HG03442 (cell line): Measurements from ENCODE around the gene RHNO1.

Experiments used
- ATAC-seq: cut with Tn5 transposase; IDR thresholded peaks from one replicate; pipeline ENCODE4 v1.9.1; 2021; ENCODE audit warnings: mild to moderate bottlenecking, moderate library complexity; ENCODE audit not compliant: unreplicated experiment

Gene RHNO1, protein sequence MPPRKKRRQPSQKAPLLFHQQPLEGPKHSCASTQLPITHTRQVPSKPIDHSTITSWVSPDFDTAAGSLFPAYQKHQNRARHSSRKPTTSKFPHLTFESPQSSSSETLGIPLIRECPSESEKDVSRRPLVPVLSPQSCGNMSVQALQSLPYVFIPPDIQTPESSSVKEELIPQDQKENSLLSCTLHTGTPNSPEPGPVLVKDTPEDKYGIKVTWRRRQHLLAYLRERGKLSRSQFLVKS

GRCh38 chr12:2877047-2877952 lies at the start of gene RHNO1, which contains the start of gene FOXM1:
Gene RHNO1, plus strand, starts transcription at chr12:2877223. Its CDS starts 8,144 bp downstream, at chr12:2885367.
Gene FOXM1, minus strand, starts transcription at chr12:2877174. Its CDS starts 2,696 bp downstream, at chr12:2874478.
- peak; percentile 76 for ATAC-seq

- no peak for ATAC-seq
Measured at GRCh38 chr12:2829275-2829674, 47.7 kb upstream of the RHNO1 start.

GRCh38 chr12:2832550-2833127 lies 44.4 kb upstream of the RHNO1 start:
- no peak for ATAC-seq

GRCh38 chr12:2833327-2833726 lies 43.7 kb upstream of the RHNO1 start:
- ATAC-seq, result no peak

GRCh38 chr12:2833810-2834209 lies 43.2 kb upstream of the RHNO1 start:
- ATAC-seq, result no peak

DNA sequence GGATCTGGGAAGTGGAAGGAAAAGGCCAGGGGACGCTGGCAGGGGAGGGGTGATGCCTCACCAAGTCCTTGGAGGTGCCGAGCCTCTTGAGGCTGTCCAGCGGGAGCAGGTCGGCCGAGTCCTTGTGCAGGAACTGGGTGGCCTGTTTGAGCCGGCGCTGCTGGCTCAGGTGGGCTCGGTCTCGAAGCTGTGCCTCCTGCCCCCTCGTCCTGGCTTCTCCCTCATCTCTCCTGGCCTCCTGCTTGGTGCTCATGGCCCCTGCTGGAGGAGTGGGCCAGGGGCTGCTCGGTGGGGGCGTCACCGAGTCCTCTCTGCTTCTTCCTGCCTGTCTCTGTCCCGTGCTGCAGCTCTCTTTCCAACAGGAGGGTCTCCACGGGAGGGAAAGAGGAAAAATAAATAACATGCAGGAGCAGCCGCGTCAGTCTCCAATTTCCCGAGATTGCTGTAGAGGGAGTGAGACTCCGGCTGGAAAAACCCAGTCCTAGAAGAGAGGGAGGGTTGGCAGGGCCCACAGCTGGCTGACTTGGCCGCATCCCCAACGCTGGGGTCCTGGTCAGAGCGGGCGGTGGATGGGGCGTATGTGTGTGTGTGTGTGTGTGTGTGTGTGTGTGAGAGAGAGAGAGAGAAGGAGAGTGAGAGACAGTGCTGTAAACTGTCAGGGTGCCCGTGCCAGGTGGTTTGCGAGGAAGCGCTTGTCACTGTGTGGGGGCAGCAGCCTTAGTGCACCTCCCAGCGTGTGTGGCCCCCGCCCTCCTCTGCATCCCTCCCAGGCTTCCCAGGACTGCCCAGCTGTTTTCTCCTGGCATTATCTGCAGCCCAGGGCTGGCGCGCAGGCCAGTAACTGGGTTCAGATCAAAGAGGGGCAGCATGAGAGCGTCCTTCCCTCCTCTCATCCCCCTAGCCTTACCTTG lies 42.2 kb upstream of the RHNO1 start, which contains the start of gene NRIP2:
Gene NRIP2 (minus strand): TSS at position 455 of the 911 bp plus-strand sequence. CDS start 52 bp downstream, at position 403.
- no peak for ATAC-seq

DNA sequence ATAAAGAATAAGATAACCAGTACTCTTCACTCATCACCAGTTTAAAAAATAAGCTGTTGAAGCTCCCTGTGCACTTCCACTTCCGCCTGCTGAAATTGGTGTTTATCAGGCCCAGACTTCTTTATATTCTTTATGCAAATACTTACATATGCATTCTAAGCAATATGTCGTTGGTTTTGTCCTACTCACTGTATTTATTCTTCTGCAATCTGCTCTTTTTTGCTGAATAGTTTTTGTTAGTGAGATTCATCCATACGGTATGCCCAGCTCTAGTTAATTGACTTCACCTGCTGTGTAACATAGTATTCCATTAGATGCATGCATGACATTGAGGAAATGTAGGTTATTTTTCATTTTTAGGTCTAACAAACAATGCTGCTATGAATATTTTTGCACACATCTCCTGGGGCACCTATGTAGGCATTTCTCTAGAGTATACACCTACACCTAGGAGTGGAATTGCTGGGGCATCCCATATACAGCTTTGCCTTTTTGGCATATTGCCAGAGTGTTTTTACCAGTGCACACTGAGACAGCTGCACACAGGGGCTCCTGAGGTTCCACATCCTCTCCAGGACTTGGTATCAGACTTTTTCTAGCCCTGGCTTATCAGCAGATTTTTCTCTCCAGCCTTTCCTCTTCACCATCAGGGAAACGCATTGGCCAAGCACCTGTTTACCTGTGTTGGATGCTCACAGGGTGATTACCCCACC lies 41.2 kb upstream of the RHNO1 start:
- ATAC-seq, result no peak

- no peak for ATAC-seq
Measured at GRCh38 chr12:2836574-2836973, 40.4 kb upstream of the RHNO1 start.

GRCh38 chr12:2841056-2841650 lies 35.9 kb upstream of the RHNO1 start:
- no peak for ATAC-seq

DNA sequence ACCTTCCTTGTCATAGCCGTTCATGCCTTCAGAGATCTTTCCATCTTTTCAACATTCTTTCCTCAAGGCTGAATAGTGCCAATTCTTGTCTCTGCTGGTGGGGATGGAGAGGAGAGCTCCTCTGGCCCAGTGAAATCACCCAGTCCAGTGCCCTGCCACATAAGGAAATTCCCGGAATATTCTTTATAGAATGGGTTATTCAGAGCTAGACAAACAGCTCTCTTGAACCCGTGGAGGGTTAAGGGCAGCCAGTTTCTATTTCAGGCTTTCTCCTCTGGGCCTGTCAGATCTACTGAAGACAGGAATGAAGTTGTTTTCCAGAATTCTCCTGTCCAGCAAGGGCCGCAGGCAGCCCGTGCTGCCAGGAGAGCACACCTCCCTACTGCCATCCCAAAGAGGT lies 34.1 kb upstream of the RHNO1 start:
- no peak for ATAC-seq

DNA sequence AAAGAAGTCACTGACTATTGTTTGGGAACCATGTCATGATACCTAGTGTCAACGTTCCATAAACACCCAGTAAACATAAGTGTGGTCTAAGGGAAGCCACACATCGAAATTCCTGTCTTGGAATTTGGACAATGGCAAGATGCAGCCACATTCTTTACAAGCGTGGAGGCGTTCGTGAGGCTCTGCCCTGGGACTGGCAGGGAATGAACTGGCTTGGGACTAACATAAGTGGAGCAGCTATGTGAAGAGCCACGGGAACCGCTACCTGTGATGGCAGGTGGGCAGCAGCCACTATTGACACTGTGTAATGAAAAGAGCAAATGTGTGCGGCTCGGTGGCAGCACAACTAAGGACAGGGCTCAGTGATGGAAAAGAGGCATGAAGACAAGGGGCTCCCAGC lies 32.2 kb upstream of the RHNO1 start:
- no peak for ATAC-seq

DNA sequence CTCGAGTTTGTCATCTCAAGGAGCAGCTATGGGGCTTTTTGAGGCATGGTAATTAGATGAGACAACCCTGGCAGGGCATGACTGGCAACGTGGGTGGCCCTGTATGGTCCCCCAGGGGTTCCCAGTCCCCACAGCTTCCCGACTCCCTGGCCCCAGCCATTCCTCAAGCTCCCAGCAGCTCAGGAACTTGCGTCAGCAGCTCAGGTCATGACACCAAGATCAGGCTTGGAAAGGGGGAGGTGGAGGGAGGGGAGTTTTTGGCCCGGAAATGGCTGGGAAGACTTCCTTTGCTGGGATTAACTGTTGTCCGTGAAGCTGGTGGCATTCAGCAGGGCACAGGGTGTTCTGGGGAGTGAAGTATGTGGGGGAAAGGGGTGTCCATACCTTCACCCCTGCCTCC lies 31.7 kb upstream of the RHNO1 start:
- ATAC-seq, result no peak

DNA sequence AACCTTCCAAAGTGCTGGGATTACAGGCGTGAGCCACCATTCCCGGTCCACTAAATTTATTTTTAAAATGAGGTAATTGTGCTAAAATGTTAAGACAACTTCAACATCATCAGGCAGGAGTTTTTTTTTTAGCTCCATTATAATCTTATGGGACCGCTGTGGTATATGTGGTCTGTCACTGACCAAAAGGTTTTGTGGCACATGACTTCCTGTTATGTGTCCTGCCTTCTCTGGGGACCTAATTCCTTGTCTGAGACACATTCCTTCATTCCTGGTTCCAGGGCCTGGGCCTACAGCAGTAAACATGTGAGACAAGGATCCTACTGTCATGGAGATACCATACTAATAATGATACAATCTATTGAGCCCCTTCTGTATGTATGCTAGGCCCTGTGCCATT lies 25.1 kb upstream of the RHNO1 start:
- no peak for ATAC-seq

- ATAC-seq, result no peak
Measured at GRCh38 chr12:2853626-2854025, 23.4 kb upstream of the RHNO1 start.

GRCh38 chr12:2854669-2855453 lies 22.2 kb upstream of the RHNO1 start:
- ATAC-seq, result no peak

GRCh38 chr12:2855546-2855945 lies 21.5 kb upstream of the RHNO1 start:
- no peak for ATAC-seq

DNA sequence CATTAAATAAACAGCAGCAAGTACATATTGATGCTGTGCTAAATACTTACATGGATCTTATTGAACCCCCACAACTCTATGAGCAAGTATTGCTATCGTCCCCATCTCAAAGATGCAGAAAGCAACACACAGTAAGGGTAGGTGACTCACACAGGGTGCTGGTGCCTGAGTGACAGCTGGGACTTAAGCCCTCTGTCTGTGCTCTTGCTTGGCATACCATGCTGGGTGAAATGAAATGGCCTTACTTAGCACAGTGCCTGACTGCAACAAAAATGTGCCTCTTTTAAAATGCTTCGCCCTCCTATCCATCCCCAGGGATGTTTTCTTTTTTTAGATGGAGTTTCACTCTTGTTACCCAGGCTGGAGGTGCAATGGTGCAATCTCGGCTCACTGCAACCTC lies 21.0 kb upstream of the RHNO1 start:
- ATAC-seq, result no peak

DNA sequence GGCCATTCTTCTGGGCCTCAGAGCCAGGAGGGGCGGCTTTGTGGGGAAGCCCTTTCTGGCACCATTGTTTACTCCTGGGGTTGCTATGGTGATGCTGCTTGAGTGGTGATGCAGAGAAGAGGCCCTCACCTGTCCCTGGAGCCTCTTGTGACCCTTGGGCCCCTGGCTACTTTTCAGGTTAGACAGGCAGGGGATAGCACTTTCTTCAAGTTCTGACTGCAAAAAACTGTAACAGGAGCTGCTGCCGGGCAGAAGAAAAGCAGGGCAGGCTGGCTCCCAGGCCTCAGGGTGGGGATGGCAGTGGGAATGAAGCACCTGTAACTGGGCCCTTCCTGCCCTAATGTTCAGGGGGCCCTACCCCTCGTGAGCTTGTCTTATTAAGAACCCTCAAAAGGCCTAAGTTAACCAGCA lies 20.0 kb upstream of the RHNO1 start, which contains the start of gene TEX52:
Gene TEX52 (minus strand): TSS at position 19 of the 411 bp plus-strand sequence. CDS start 13 bp downstream, at position 6.
- ATAC-seq, result no peak

- ATAC-seq, result no peak
Measured at GRCh38 chr12:2857576-2857975, 19.4 kb upstream of the RHNO1 start.
